Fibroblast of pulmonary artery (primary cell): Measurements from ENCODE around the gene FADS3.
A peak's percentile ranks its signal among the peaks of the same experiment; 100 is the strongest.

ENCODE experiments used
- DNase-seq: peaks from one replicate; pipeline ENCODE4 v3.0.0-alpha.2; 2010; ENCODE audit warnings: low read depth
- H3K4me3 ChIP-seq: replicated peaks from 2 replicates; pipeline ENCODE4 v1.5.1; 2011; ENCODE audit warnings: low read depth, mild to moderate bottlenecking, control low read depth, low read length, moderate library complexity
- CTCF ChIP-seq: IDR thresholded peaks from 2 replicates; pipeline ENCODE4 v1.5.1; 2011; ENCODE audit warnings: mild to moderate bottlenecking, control low read depth, low read length, inconsistent platforms; ENCODE audit errors: missing control alignments

Gene FADS3

GRCh38 chr11:61892085-61892370 lies 683 bp upstream of the FADS3 start:
- no peak for DNase-seq
- no peak for TF ChIP-seq CTCF
- H3K4me3 ChIP-seq: no peak overlapping the region

GRCh38 chr11:61890529-61891330 lies 615 bp downstream of the FADS3 start:
- peak overlapping the region; percentile 79 for H3K4me3 ChIP-seq
- no peak for TF ChIP-seq CTCF
- peak; percentile 66 for DNase-seq

- no peak for TF ChIP-seq CTCF
- peak overlapping the region; percentile 79 for H3K4me3 ChIP-seq
Measured at GRCh38 chr11:61889831-61890230, 1.5 kb downstream of the FADS3 start.

GRCh38 chr11:61888590-61888989 lies 2.8 kb downstream of the FADS3 start:
- no peak for TF ChIP-seq CTCF
- DNase-seq: no peak
- no peak overlapping the region for H3K4me3 ChIP-seq

More at GRCh38 chr11:61889831-61890230, 1.5 kb downstream of the FADS3 start:
- DNase-seq: no peak

- no peak for TF ChIP-seq CTCF
- H3K4me3 ChIP-seq: no peak overlapping the region
- peak; percentile 96 for DNase-seq
Measured at GRCh38 chr11:61887839-61888494, 3.4 kb downstream of the FADS3 start.

GRCh38 chr11:61886643-61887042 lies 4.7 kb downstream of the FADS3 start:
- no peak for TF ChIP-seq CTCF
- DNase-seq: no peak
- no peak overlapping the region for H3K4me3 ChIP-seq
